OCI-LY1 (cell line): ENCODE results near the gene USP36.

Experiments used
- CTCF ChIP-seq: fragments of 200-600 bp; sonication (generic), shearing (Covaris generic); IDR thresholded peaks from 2 replicates; pipeline ENCODE4 v1.5.1; 2017; ENCODE audit warnings: mild to moderate bottlenecking, antibody characterized with exemption, low read length, moderate library complexity, mixed read lengths
- EZH2 ChIP-seq: fragments of 200-600 bp; sonication (generic), shearing (Covaris generic); IDR thresholded peaks from 2 replicates; pipeline ENCODE4 v1.8.0; 2017; ENCODE audit warnings: borderline replicate concordance, mixed run types, mild to moderate bottlenecking, antibody characterized with exemption, low read length, moderate library complexity, mixed read lengths

- TF ChIP-seq EZH2 (no peak), CTCF (no peak)
Observed at GRCh38 chr17:78839235-78839761, 1.3 kb downstream of the USP36 start.
